GM13977 (cell line): Measurements from ENCODE around the gene RAPGEF2.

Experiments used
- DNase-seq: peaks from one replicate; pipeline ENCODE4 v3.0.0; 2012; ENCODE audit warnings: low spot score
- CTCF ChIP-seq: IDR thresholded peaks from 2 replicates; pipeline ENCODE4 v1.5.1; 2012; ENCODE audit warnings: mild to moderate bottlenecking, control low read depth; ENCODE audit not compliant: insufficient read depth; ENCODE audit errors: extremely low read depth, missing control alignments
- in situ Hi-C: fragments of 300-500 bp; cut with MboI; formaldehyde crosslinking; loops from one replicate; pipeline ENCODE4 v1.12.0; 2022; ENCODE audit warnings: low sequenced_read_pairs, low pct_unique_long_range_greater_than_20kb, mixed read lengths, inconsistent platforms; ENCODE audit not compliant: unreplicated experiment

Gene RAPGEF2

GRCh38 chr4:159284733-159285132 is 181.9 kb downstream of the RAPGEF2 start:
- DNase-seq: no peak
- in situ Hi-C loops: no loop called here
- TF ChIP-seq CTCF: no peak

- in situ Hi-C loops: no loop called here
- no peak for DNase-seq
- TF ChIP-seq CTCF: no peak
These were observed 184.9 kb downstream of the RAPGEF2 start for GRCh38 chr4:159287767-159288166.

GRCh38 chr4:159289682-159290081 is 186.8 kb downstream of the RAPGEF2 start:
- in situ Hi-C loops: no loop called here
- no peak for DNase-seq
- no peak for TF ChIP-seq CTCF

DNA sequence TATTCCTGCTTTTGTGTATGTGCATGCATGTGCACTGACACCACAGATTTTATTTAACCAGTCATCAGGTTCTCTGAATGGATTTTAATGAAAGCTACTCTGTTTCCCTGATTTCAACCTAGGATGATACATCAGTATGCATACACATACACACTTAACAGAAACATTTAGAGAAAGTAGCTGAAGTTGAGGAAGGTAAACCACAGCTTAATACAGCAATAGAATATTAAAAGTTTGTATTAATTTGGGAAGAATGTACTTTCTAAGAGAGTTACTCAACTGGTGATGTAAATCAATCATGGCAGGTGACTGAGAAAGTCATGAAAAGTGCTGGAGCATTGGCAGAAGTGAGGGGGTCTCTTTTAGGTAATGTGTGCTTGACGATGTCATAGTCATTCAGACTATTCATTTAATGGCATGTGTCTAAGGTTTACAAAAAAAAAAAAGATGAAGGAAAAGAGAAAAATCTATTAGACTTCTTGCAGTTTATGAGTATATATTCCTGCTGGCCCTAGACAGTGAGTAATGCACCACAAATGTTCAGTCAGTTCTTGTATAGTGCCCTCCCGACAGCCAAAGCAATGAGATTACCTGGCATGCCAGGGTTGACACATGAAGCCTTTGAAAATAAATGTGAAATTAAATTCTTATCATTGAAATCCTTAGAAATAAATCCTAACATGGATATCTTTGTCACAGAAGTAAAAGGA is 187.6 kb downstream of the RAPGEF2 start:
- no peak for DNase-seq
- no peak for TF ChIP-seq CTCF
- in situ Hi-C loops: no loop called here

DNA sequence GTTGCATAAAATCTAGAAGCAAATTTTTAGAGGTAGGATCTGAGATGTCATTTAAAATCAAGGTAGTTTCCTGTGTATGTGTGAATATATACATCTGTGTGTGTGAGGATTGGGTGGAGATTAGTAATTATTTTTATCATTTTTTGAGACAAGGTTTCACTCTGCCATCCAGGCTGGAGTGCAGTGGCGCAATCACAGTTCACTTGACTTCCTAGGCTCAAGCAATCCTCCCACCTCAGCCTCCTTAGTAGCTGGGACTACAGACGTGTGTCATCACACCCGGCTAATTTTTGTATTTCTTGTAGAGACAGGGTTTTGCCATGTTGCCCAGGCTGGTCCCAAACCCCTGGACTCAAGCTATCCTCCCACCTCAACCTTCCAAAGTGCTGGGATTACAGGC is 188.3 kb downstream of the RAPGEF2 start:
- in situ Hi-C loops: no loop called here
- no peak for TF ChIP-seq CTCF

DNA sequence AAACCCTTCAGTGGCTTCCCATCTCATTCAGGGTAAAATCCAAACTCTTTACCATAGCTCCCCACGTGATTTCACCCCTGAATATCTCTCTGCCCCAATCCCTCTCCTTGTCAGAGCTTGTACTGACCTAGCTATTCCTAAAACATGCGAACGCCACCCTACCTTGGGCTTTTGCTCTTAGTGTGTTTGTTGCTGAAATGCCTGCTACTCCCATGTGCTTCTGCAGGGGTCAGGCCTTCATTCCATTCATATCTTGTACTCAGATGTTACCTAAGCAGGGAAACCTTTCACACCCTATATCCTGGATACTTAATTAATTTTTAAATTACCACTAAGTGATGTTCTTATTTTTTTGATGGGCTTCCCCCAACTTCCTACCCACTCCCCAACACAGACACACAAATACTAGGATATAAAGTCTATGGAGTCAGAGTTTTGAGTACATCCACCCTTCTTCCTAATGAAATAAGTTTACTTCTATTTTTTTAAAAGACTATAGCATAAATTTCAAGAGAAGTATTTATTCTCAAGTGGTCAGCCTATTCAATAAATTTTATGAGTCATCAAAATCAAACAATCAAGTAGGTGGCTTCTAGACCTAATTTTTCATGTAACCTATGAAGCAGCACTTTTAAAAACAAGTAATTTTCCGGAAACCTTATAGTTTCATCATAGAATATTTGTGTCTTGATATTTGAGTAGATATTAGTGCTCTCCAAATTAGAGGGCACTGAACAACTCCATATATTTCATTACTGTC is 189.4 kb downstream of the RAPGEF2 start:
- in situ Hi-C loops: no loop called here
- DNase-seq: no peak
- no peak for TF ChIP-seq CTCF

More for the DNA sequence above, 188.3 kb downstream of the RAPGEF2 start:
- no peak for DNase-seq
